Measurements from ENCODE around the gene EMC10. TPM values are rescaled to one million over a fixed set of nuclear protein-coding genes. Genes with fewer than 3 reads are reported as not detected.

EMC10 gene
- total RNA-seq, 2 donors from 2014 or later, result 60.3 to 68.0 TPM

DNA sequence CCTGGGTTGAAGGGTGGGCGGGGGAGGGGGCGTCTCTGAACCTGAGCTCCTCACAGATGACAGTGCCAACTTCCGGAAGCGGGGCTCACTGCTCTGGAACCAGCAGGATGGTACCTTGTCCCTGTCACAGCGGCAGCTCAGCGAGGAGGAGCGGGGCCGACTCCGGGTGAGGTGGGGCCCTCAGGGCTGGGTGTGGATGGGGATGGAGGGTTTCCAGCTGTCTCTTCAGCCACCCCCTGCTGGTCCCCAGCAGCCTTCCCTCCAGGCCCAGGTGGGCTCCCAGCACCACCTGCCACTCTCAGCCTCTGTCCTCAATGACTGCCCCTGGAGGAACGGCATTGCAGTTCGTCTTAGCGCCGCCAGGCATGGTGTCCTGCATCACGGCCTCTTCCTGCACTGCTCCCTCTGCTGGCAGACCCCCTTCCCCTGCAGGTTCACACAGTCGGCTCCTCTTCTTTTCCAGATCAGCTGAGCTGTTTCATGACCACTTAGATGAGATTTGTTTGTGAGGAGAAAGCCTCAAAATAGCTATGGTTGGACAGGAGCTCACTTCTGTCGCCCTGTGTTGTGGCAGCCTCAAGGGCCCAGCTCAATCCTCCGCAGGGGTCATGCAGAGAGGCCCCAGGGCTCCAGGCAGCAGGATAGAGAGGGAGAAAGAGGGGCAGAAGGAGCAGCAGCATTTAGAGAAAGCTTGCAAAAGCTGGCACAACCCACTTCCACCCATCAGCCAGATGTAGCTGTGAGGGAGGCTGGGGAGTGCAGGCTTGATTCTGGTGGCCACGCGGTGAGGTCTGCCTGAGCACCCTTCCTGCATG lies 2.8 kb downstream of the EMC10 start:
- TF ChIP-seq, protein P1, sequence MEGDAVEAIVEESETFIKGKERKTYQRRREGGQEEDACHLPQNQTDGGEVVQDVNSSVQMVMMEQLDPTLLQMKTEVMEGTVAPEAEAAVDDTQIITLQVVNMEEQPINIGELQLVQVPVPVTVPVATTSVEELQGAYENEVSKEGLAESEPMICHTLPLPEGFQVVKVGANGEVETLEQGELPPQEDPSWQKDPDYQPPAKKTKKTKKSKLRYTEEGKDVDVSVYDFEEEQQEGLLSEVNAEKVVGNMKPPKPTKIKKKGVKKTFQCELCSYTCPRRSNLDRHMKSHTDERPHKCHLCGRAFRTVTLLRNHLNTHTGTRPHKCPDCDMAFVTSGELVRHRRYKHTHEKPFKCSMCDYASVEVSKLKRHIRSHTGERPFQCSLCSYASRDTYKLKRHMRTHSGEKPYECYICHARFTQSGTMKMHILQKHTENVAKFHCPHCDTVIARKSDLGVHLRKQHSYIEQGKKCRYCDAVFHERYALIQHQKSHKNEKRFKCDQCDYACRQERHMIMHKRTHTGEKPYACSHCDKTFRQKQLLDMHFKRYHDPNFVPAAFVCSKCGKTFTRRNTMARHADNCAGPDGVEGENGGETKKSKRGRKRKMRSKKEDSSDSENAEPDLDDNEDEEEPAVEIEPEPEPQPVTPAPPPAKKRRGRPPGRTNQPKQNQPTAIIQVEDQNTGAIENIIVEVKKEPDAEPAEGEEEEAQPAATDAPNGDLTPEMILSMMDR (IDR thresholded peaks at IDR 0.05), result no peak
- TF ChIP-seq POLR2A (IDR thresholded peaks at IDR 0.05), result no peak
- Histone ChIP-seq H3K27ac (no peak overlapping the region), H3K27me3 (no peaks in the 10 kb centered on the region), H3K36me3 (replicated peaks in 1 of 2; ENCODE audit: insufficient read depth in 1 of 2, low read depth in 2 of 2) (peaks cover 10 to 23% of the 10 kb centered on the region in 2 donors), H3K9me3 (no peaks in the 10 kb centered on the region), H3K4me1 (peaks cover 21% of the 10 kb centered on the region), H3K4me3 (no peak overlapping the region)
- intact Hi-C loops (cut with DNase I), result no loop called here
- ATAC-seq, result no peak
- no peak for DNase-seq
- WGBS, 2 donors, result 90 to 98% methylated on average over 10 to 19 of the region's 19 CpGs

DNA sequence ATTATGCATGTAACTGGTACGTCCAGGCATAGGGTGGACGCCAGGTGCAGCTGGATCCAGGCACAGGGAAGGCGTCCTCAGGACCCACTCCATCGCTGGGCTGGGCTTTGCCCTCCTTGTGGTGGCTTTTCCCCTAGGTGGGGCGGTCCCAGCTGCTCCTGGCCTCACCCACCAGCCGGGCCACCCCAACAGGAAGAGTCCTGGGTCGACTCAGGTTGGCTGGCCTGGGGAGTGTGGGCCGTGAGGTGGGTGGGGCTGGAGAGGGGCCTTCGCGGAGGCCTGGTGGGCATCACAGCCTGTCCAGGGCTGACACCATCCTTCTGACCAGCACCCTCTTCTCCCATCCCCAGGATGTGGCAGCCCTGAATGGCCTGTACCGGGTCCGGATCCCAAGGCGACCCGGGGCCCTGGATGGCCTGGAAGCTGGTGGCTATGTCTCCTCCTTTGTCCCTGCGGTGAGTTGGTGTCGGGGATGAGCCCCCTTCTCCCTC lies 3.5 kb downstream of the EMC10 start:
- H3K27me3 ChIP-seq, result no peaks in the 10 kb centered on the region
- peaks cover 10 to 23% of the 10 kb centered on the region in 2 donors for H3K36me3 ChIP-seq (replicated peaks in 1 of 2; ENCODE audit: insufficient read depth in 1 of 2, low read depth in 2 of 2)
- WGBS, 2 donors, result 89 to 95% methylated on average over 6 to 15 of the region's 16 CpGs
- intact Hi-C loops (cut with DNase I), result no loop called here
- H3K4me1 ChIP-seq, result peaks cover 21% of the 10 kb centered on the region
- no peaks in the 10 kb centered on the region for H3K9me3 ChIP-seq
- no peak for DNase-seq
- no peak for ATAC-seq
- no peak for TF ChIP-seq POLR2A (IDR thresholded peaks at IDR 0.05)
- TF ChIP-seq, protein P1 (IDR thresholded peaks at IDR 0.05), result no peak
- no peak overlapping the region for H3K27ac ChIP-seq
- no peak overlapping the region for H3K4me3 ChIP-seq

DNA sequence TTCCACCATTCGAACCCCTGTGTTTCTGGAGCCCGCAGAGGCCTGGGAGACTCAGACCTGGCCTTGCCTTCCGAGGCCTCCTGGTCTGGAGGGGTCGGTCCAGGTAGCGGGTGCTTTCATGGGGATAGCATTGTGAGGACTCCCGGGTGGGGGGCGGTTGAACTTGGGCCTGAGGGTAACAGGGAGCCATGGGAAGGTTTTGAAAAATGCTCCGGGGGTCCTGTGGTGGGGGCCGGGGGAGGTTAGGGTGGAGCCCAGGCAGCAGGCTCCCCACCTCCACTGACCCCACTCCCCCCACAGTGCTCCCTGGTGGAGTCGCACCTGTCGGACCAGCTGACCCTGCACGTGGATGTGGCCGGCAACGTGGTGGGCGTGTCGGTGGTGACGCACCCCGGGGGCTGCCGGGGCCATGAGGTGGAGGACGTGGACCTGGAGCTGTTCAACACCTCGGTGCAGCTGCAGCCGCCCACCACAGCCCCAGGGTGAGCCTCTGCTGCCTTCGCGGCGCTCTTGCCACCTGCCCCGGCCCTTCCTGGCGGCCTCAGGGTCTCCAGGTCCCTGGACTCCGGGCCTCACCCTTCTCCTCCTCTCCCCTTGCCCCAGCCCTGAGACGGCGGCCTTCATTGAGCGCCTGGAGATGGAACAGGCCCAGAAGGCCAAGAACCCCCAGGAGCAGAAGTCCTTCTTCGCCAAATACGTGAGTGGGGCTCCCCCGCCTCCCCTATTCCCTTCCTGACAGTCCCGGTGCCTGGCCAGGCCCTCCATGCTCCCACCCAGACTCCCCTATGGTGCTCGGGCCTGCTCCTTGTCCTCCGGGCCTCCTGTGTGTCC lies 4.2 kb downstream of the EMC10 start:
- peaks cover 10 to 23% of the 10 kb centered on the region in 2 donors for H3K36me3 ChIP-seq (replicated peaks in 1 of 2; ENCODE audit: insufficient read depth in 1 of 2, low read depth in 2 of 2)
- DNase-seq, result no peak
- no peak for ATAC-seq

DNA sequence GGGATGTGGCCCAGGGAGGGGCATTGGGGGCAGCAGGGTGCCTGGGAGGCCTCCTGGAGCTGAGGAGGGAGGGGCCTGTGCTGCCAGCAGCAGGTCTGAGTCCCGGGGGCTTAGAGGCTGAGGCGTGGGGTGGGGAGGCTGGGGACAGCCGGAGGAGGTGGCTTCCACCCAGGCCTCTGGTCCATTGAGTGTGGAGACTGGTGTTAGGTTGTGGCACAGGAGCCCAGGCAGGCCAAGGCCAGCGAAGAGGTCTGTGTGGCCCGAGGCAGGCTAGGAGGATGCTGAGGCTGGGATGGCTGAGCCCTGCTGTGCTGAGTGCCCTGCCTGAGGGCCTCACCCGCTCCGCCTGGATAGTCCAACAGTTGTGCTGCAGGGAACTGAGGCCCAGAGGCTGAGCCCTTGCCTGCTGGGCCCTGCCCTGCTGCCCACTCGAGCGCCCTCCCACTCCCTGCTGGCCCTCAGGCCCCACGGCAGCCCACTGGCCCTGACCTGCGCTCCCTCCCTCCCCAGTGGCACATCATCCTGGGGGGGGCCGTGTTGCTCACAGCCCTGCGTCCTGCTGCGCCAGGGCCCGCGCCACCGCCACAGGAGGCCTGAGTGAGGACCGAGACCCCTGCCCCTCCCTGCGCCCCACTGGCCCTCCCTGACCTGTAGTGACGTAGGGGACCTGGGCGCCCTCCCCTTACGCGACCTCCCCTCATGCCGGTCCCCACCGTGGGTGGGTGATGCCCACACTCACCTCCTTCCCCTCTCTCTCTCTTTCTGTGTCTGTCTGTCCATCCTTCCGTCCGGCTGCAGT lies 5.2 kb downstream of the EMC10 start:
- peaks cover 17% of the 10 kb centered on the region for H3K4me1 ChIP-seq
- intact Hi-C loops (cut with DNase I), result no loop called here
- no peak for ATAC-seq
- no peak overlapping the region for H3K4me3 ChIP-seq
- no peak for TF ChIP-seq POLR2A (IDR thresholded peaks at IDR 0.05)
- TF ChIP-seq, protein P1 (IDR thresholded peaks at IDR 0.05), result no peak
- no peak overlapping the region for H3K27ac ChIP-seq
- 92 to 94% methylated on average over 10 to 23 of the region's 27 CpGs for WGBS, 2 donors
- peaks cover 10 to 23% of the 10 kb centered on the region in 2 donors for H3K36me3 ChIP-seq (replicated peaks in 1 of 2; ENCODE audit: insufficient read depth in 1 of 2, low read depth in 2 of 2)
- H3K27me3 ChIP-seq, result no peaks in the 10 kb centered on the region
- no peak for DNase-seq
- no peaks in the 10 kb centered on the region for H3K9me3 ChIP-seq

More for the DNA sequence above, 4.2 kb downstream of the EMC10 start:
- no peaks in the 10 kb centered on the region for H3K9me3 ChIP-seq
- no peaks in the 10 kb centered on the region for H3K27me3 ChIP-seq
- H3K4me3 ChIP-seq, result no peak overlapping the region
- peaks cover 21% of the 10 kb centered on the region for H3K4me1 ChIP-seq
- H3K27ac ChIP-seq, result no peak overlapping the region
- intact Hi-C loops (cut with DNase I), result no loop called here
- no peak for TF ChIP-seq POLR2A (IDR thresholded peaks at IDR 0.05)
- TF ChIP-seq, protein P1 (IDR thresholded peaks at IDR 0.05), result no peak
- WGBS, 2 donors, result 87 to 94% methylated on average over 10 to 19 of the region's 37 CpGs
